Mesenchymal stem cell (in vitro differentiated cells and primary cell): Measurements from ENCODE around the gene YIPF2.

Experiments
- DNase-seq: peaks from one replicate; pipeline ENCODE4 v3.0.0-alpha.2; 2013
- H2AFZ ChIP-seq: one replicate; pipeline ENCODE4 v1.6.1; 2013; ENCODE audit warnings: low read depth, mild to moderate bottlenecking, control low read depth, inconsistent platforms, low read length, moderate library complexity
- H2AK5ac ChIP-seq: 2 replicates; pipeline ENCODE4 v1.6.1; 2013; ENCODE audit warnings: low read length, moderate library complexity, mild to moderate bottlenecking, inconsistent platforms; ENCODE audit not compliant: severe bottlenecking
- H2BK120ac ChIP-seq: one replicate; pipeline ENCODE4 v1.6.1; 2013; ENCODE audit warnings: low read depth, mild to moderate bottlenecking, inconsistent platforms, low read length, moderate library complexity
- H2BK12ac ChIP-seq, 2 experiments: one replicate each; pipeline ENCODE4 v1.6.1; 2013; ENCODE audit warnings: inconsistent platforms in 2 of 2, low read length in 2 of 2, mild to moderate bottlenecking in 2 of 2, moderate library complexity in 2 of 2, control low read depth in 1 of 2
- H2BK15ac ChIP-seq: one replicate; pipeline ENCODE4 v1.6.1; 2013; ENCODE audit warnings: mild to moderate bottlenecking, low read depth, inconsistent platforms; ENCODE audit not compliant: poor library complexity, severe bottlenecking
- H2BK5ac ChIP-seq: 2 replicates; pipeline ENCODE4 v1.6.1; 2013; ENCODE audit warnings: low read depth, mild to moderate bottlenecking, low read length, control low read depth, inconsistent platforms; ENCODE audit not compliant: poor library complexity, severe bottlenecking
- H3K14ac ChIP-seq, 2 experiments: one replicate each; pipeline ENCODE4 v1.6.1; 2013; ENCODE audit warnings: inconsistent platforms in 2 of 2, low read length in 2 of 2, control low read depth in 1 of 2, mild to moderate bottlenecking in 1 of 2, moderate library complexity in 1 of 2
- H3K18ac ChIP-seq, 2 experiments: one replicate each; pipeline ENCODE4 v1.6.1; 2013; ENCODE audit warnings: inconsistent platforms in 2 of 2, low read length in 2 of 2, control low read depth in 1 of 2, low read depth in 1 of 2, mild to moderate bottlenecking in 1 of 2
- H3K23ac ChIP-seq, 2 experiments: one replicate each; pipeline ENCODE4 v1.6.1; 2013; ENCODE audit warnings: inconsistent platforms in 2 of 2, low read length in 2 of 2, mild to moderate bottlenecking in 2 of 2, moderate library complexity in 2 of 2, control low read depth in 1 of 2
- H3K27ac ChIP-seq: 2 replicates; pipeline ENCODE4 v1.5.1; 2013; ENCODE audit warnings: mild to moderate bottlenecking, moderate library complexity, low read length, control low read depth, inconsistent platforms; ENCODE audit not compliant: poor library complexity, severe bottlenecking
- H3K27me3 ChIP-seq, 2 experiments: 2 replicates each; pipeline versions ENCODE4 v1.6.1 to v1.7.0; 2013; ENCODE audit warnings: low read length in 2 of 2, mild to moderate bottlenecking in 2 of 2, moderate library complexity in 2 of 2, control low read depth in 1 of 2, inconsistent platforms in 1 of 2; ENCODE audit not compliant: control insufficient read depth in 1 of 2, insufficient read depth in 1 of 2
- H3K36me3 ChIP-seq, 2 experiments: 2 replicates each; pipeline versions ENCODE4 v1.6.1 to v1.7.0; 2013; ENCODE audit warnings: low read length in 2 of 2, control low read depth in 1 of 2, inconsistent platforms in 1 of 2, low read depth in 1 of 2, mild to moderate bottlenecking in 1 of 2; ENCODE audit not compliant: insufficient read depth in 2 of 2, control insufficient read depth in 1 of 2
- H3K4ac ChIP-seq, 2 experiments: one replicate each; pipeline ENCODE4 v1.6.1; 2013; ENCODE audit warnings: inconsistent platforms in 2 of 2, low read length in 2 of 2, mild to moderate bottlenecking in 2 of 2, moderate library complexity in 2 of 2, control low read depth in 1 of 2, low read depth in 1 of 2
- H3K4me1 ChIP-seq: 2 replicates; pipeline ENCODE4 v1.6.1; 2013; ENCODE audit warnings: low read depth, low read length, control low read depth; ENCODE audit not compliant: control insufficient read depth, insufficient read depth
- H3K4me2 ChIP-seq: 2 replicates; pipeline ENCODE4 v1.6.1; 2013; ENCODE audit warnings: low read length, mild to moderate bottlenecking, inconsistent platforms; ENCODE audit not compliant: poor library complexity, severe bottlenecking
- H3K4me3 ChIP-seq, 2 experiments: 2 replicates each; pipeline versions ENCODE4 v1.5.1 to v1.7.0; 2013; ENCODE audit warnings: low read length in 2 of 2, mild to moderate bottlenecking in 2 of 2, control low read depth in 1 of 2, low read depth in 1 of 2; ENCODE audit not compliant: insufficient read depth in 1 of 2
- H3K79me1 ChIP-seq: replicated peaks from 2 replicates; pipeline ENCODE4 v1.6.1; 2013; ENCODE audit warnings: mild to moderate bottlenecking, control low read depth, low read length, inconsistent platforms; ENCODE audit not compliant: poor library complexity, severe bottlenecking
- H3K9ac ChIP-seq: 2 replicates; pipeline ENCODE4 v1.7.0; 2013; ENCODE audit warnings: mild to moderate bottlenecking, low read length, moderate library complexity
- H3K9me3 ChIP-seq: 2 replicates; pipeline ENCODE4 v1.7.0; 2013; ENCODE audit warnings: mild to moderate bottlenecking, low read length; ENCODE audit not compliant: control insufficient read depth
- H4K8ac ChIP-seq: one replicate; pipeline ENCODE4 v1.6.1; 2013; ENCODE audit warnings: inconsistent platforms, mild to moderate bottlenecking, low read length, moderate library complexity
- H4K91ac ChIP-seq: one replicate; pipeline ENCODE4 v1.6.1; 2013; ENCODE audit warnings: mild to moderate bottlenecking, low read length, inconsistent platforms
- WGBS: methylation state at CpG from one replicate; pipeline ENCODE4 v1.1.7; 2013; ENCODE audit warnings: mixed read lengths; 5-methylcytosine and 5-hydroxymethylcytosine counted together

Gene YIPF2

GRCh38 chr19:10921910-10922637 lies 6.4 kb downstream of the YIPF2 start:
- Histone ChIP-seq H3K23ac (no peak overlapping the region), H3K4me2 (no peak overlapping the region), H3K4me3 (no peak overlapping the region), H3K9me3 (no peaks in the 10 kb centered on the region), H2BK120ac (no peak overlapping the region), H3K4me1 (peaks cover 4% of the 10 kb centered on the region), H3K18ac (no peak overlapping the region), H2BK5ac (no peak overlapping the region), H3K79me1 (peaks cover 26% of the 10 kb centered on the region), H4K91ac (no peak overlapping the region), H3K27ac (no peak overlapping the region), H2AFZ (no peak overlapping the region), H3K27me3 (no peaks in the 10 kb centered on the region), H3K4ac (no peak overlapping the region), H3K14ac (no peak overlapping the region), H3K36me3 (peaks cover 72 to 79% of the 10 kb centered on the region in 2 experiments), H2BK12ac (no peak overlapping the region), H4K8ac (no peak overlapping the region), H2AK5ac (no peak overlapping the region), H2BK15ac (no peak overlapping the region), H3K9ac (no peak overlapping the region)
- WGBS: 91% methylated on average over 30 of the region's 33 CpGs
- DNase-seq: no peak

GRCh38 chr19:10921199-10921909 lies 7.1 kb downstream of the YIPF2 start:
- H3K27me3 ChIP-seq: no peaks in the 10 kb centered on the region
- H2BK120ac ChIP-seq: no peak overlapping the region
- H2AFZ ChIP-seq: no peak overlapping the region
- 91% methylated on average over 43 of the region's 43 CpGs for WGBS
- H3K9me3 ChIP-seq: no peaks in the 10 kb centered on the region
- no peak overlapping the region for H3K18ac ChIP-seq
- H3K79me1 ChIP-seq: peaks cover 26% of the 10 kb centered on the region
- no peak overlapping the region for H3K4me2 ChIP-seq
- no peak overlapping the region for H2BK12ac ChIP-seq
- H2BK5ac ChIP-seq: no peak overlapping the region
- no peak overlapping the region for H2BK15ac ChIP-seq
- no peak overlapping the region for H4K8ac ChIP-seq
- H3K9ac ChIP-seq: no peak overlapping the region
- no peak overlapping the region for H3K14ac ChIP-seq
- H3K4me3 ChIP-seq: no peak overlapping the region
- no peak overlapping the region for H3K27ac ChIP-seq
- peaks cover 6% of the 10 kb centered on the region for H3K4me1 ChIP-seq
- DNase-seq: no peak
- H3K36me3 ChIP-seq: peaks cover 76 to 79% of the 10 kb centered on the region in 2 experiments
- no peak overlapping the region for H4K91ac ChIP-seq
- H2AK5ac ChIP-seq: no peak overlapping the region
- H3K4ac ChIP-seq: no peak overlapping the region
- H3K23ac ChIP-seq: no peak overlapping the region

- Histone ChIP-seq H3K9me3 (no peaks in the 10 kb centered on the region), H3K18ac (no peak overlapping the region)
- WGBS: 96% methylated on average over 16 of the region's 16 CpGs
Observed at GRCh38 chr19:10920781-10921180, 7.7 kb downstream of the YIPF2 start.

GRCh38 chr19:10920288-10920655 lies 8.2 kb downstream of the YIPF2 start:
- Histone ChIP-seq H3K4me1 (peaks cover 17% of the 10 kb centered on the region), H3K14ac (no peak overlapping the region), H3K4me2 (no peak overlapping the region), H4K8ac (no peak overlapping the region), H3K9ac (no peak overlapping the region), H3K18ac (no peak overlapping the region), H2BK12ac (no peak overlapping the region), H3K9me3 (no peaks in the 10 kb centered on the region), H4K91ac (no peak overlapping the region), H3K27me3 (no peaks in the 10 kb centered on the region), H2BK5ac (no peak overlapping the region), H3K4me3 (no peak overlapping the region), H2BK15ac (no peak overlapping the region), H3K23ac (no peak overlapping the region), H3K36me3 (peaks cover 74 to 79% of the 10 kb centered on the region in 2 experiments), H2AFZ (no peak overlapping the region), H3K27ac (no peak overlapping the region), H2BK120ac (no peak overlapping the region), H2AK5ac (no peak overlapping the region), H3K4ac (no peak overlapping the region), H3K79me1 (peaks cover 27% of the 10 kb centered on the region)
- WGBS: 97% methylated on average over 10 of the region's 10 CpGs
- DNase-seq: no peak

More at GRCh38 chr19:10920781-10921180, 7.7 kb downstream of the YIPF2 start:
- peaks cover 12% of the 10 kb centered on the region for H3K4me1 ChIP-seq
- H3K27ac ChIP-seq: no peak overlapping the region
- no peak overlapping the region for H2AK5ac ChIP-seq
- H2AFZ ChIP-seq: no peak overlapping the region
- H3K4me2 ChIP-seq: no peak overlapping the region
- H4K91ac ChIP-seq: no peak overlapping the region
- H3K4ac ChIP-seq: no peak overlapping the region
- no peak overlapping the region for H2BK120ac ChIP-seq
- no peak overlapping the region for H3K23ac ChIP-seq
- H3K79me1 ChIP-seq: peaks cover 29% of the 10 kb centered on the region
- no peak for DNase-seq
- H4K8ac ChIP-seq: no peak overlapping the region
- no peak overlapping the region for H2BK12ac ChIP-seq
- no peak overlapping the region for H2BK15ac ChIP-seq
- no peak overlapping the region for H3K4me3 ChIP-seq
- H2BK5ac ChIP-seq: no peak overlapping the region
- H3K9ac ChIP-seq: no peak overlapping the region
- H3K36me3 ChIP-seq: peaks cover 79 to 83% of the 10 kb centered on the region in 2 experiments
- H3K14ac ChIP-seq: no peak overlapping the region
- H3K27me3 ChIP-seq: no peaks in the 10 kb centered on the region
